ENCODE data around the gene PTPN23. TPM values are rescaled to one million over a fixed set of nuclear protein-coding genes. Genes with fewer than 3 reads are reported as not detected.
"Not testable (repeated sequence)": the region's sequence is repeated elsewhere in the genome, so short reads cannot be mapped to it uniquely, and the experiment has no call there.

The PTPN23 gene
- total RNA-seq, 3 donors from 2014 or later (not counting 1 experiment from before 2014, with no cell fraction given): 49.3 to 73.6 (median 52.0) TPM

DNA sequence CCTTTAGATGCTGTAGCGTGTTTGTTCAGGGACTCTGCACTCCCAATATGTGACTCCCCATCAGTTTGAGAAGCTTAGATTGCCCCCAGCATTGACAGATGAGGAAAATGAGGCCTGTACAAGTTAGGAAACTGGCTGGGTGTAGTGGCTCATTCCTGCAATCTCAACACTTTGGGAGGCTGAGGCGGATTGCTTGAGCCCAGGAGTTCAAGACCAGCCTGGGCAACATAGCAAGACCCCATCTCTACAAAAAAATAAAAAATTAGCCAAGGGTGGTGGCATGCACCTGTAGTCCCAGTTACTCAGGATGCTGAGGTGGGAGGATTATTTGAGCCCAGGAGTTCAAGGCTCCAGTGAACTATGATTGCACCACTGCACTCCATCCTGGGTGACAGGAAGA is 14.0 kb upstream of the PTPN23 start:
- peaks cover 12% of the 10 kb centered on the region for H3K4me1 ChIP-seq (ENCODE audit: control insufficient read depth, insufficient read depth, low read length)
- peaks cover 4% of the 10 kb centered on the region for H3K27me3 ChIP-seq (ENCODE audit: control insufficient read depth, insufficient read depth, low read length)
- no peak overlapping the region for H3K27ac ChIP-seq (ENCODE audit: low read length)
- Mint-ChIP-seq H3K36me3 (no peaks in the 10 kb centered on the region), H3K4me3 (no peak overlapping the region), H3K4me1 (peaks cover 9 to 10% of the 10 kb centered on the region in 2 donors), H3K9me3 (no peaks in the 10 kb centered on the region), H3K27me3 (ENCODE audit: low read depth in 2 of 2) (peaks cover 0 to 5% of the 10 kb centered on the region in 2 donors), H3K27ac (no peak overlapping the region)
- no peaks in the 10 kb centered on the region for H3K36me3 ChIP-seq (ENCODE audit: control insufficient read depth, insufficient read depth, low read length)
- no peak overlapping the region for H3K4me3 ChIP-seq (ENCODE audit: low read length)
- H3K9me3 ChIP-seq (ENCODE audit: control insufficient read depth, insufficient read depth, low read length): no peaks in the 10 kb centered on the region
- WGBS (ENCODE audit: insufficient coverage): 97% methylated on average over 2 of the region's 2 CpGs
- TF ChIP-seq, protein P1, sequence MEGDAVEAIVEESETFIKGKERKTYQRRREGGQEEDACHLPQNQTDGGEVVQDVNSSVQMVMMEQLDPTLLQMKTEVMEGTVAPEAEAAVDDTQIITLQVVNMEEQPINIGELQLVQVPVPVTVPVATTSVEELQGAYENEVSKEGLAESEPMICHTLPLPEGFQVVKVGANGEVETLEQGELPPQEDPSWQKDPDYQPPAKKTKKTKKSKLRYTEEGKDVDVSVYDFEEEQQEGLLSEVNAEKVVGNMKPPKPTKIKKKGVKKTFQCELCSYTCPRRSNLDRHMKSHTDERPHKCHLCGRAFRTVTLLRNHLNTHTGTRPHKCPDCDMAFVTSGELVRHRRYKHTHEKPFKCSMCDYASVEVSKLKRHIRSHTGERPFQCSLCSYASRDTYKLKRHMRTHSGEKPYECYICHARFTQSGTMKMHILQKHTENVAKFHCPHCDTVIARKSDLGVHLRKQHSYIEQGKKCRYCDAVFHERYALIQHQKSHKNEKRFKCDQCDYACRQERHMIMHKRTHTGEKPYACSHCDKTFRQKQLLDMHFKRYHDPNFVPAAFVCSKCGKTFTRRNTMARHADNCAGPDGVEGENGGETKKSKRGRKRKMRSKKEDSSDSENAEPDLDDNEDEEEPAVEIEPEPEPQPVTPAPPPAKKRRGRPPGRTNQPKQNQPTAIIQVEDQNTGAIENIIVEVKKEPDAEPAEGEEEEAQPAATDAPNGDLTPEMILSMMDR (IDR thresholded peaks at IDR 0.05): no peak
- no peak for ATAC-seq
- no peak for DNase-seq
- intact Hi-C loops (cut with micrococcal nuclease): no loop called here

DNA sequence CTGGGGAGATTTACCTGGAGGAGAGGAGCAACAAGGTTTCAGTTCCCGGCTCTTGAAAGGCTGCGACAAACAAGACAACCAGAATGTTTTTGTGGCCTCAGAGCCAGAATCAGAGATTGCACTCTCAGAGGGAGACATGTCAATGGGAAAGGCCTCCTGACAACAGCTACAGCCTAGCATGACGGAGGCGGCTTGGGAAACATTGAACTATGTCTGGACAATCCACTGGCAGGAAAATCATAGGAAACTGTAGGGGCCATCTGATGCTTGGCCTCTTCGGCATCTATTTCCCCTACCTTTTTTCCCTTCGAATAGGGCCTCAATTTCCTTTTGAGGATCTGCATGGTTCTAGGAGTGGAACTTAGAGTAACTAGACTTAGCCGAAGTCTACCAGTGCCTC is 13.2 kb upstream of the PTPN23 start:
- ATAC-seq: no peak
- no peaks in the 10 kb centered on the region for H3K9me3 ChIP-seq (ENCODE audit: control insufficient read depth, insufficient read depth, low read length)
- peaks cover 5% of the 10 kb centered on the region for H3K4me1 ChIP-seq (ENCODE audit: control insufficient read depth, insufficient read depth, low read length)
- DNase-seq: no peak
- Mint-ChIP-seq H3K4me1 (peaks cover 4 to 5% of the 10 kb centered on the region in 2 donors), H3K27ac (no peak overlapping the region), H3K9me3 (no peaks in the 10 kb centered on the region), H3K27me3 (ENCODE audit: low read depth in 2 of 2) (peaks cover 0 to 9% of the 10 kb centered on the region in 2 donors), H3K4me3 (no peak overlapping the region), H3K36me3 (no peaks in the 10 kb centered on the region)
- H3K36me3 ChIP-seq (ENCODE audit: control insufficient read depth, insufficient read depth, low read length): no peaks in the 10 kb centered on the region
- no peak overlapping the region for H3K4me3 ChIP-seq (ENCODE audit: low read length)
- H3K27me3 ChIP-seq (ENCODE audit: control insufficient read depth, insufficient read depth, low read length): peaks cover 4% of the 10 kb centered on the region
- intact Hi-C loops (cut with micrococcal nuclease): no loop called here
- TF ChIP-seq, protein P1 (IDR thresholded peaks at IDR 0.05): no peak
- H3K27ac ChIP-seq (ENCODE audit: low read length): no peak overlapping the region
- 94% methylated on average over 7 of the region's 7 CpGs for WGBS (ENCODE audit: insufficient coverage)

DNA sequence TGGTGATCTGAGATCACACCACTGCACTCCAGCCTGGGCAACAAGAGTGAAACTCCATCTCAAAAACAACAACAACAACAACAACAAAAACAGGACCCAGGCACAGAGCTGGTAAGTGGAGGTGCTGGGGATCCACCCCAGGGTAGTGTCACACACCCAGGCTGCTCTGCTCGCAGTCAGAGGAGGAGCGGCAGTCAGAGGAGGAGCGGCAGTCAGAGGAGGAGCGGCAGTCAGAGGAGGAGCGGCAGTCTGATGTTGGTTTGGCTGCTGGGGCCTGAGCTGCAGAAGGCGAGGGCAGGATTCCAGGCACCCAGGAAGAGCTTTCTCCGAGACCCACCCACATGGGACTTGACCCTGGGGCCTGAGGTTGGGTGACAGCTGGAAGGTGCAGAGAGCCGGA is 10.8 kb upstream of the PTPN23 start:
- H3K36me3 ChIP-seq (ENCODE audit: control insufficient read depth, insufficient read depth, low read length); H3K36me3 Mint-ChIP-seq; H3K27ac Mint-ChIP-seq; DNase-seq; H3K9me3 ChIP-seq (ENCODE audit: control insufficient read depth, insufficient read depth, low read length); H3K27ac ChIP-seq (ENCODE audit: low read length); H3K4me1 ChIP-seq (ENCODE audit: control insufficient read depth, insufficient read depth, low read length); H3K4me3 Mint-ChIP-seq; ATAC-seq; intact Hi-C loops (cut with micrococcal nuclease); H3K9me3 Mint-ChIP-seq; H3K27me3 ChIP-seq (ENCODE audit: control insufficient read depth, insufficient read depth, low read length); H3K4me3 ChIP-seq (ENCODE audit: low read length); H3K4me1 Mint-ChIP-seq; H3K27me3 Mint-ChIP-seq (ENCODE audit: low read depth in 2 of 2): not testable (repeated sequence)
- 95% methylated on average over 8 of the region's 8 CpGs for WGBS (ENCODE audit: insufficient coverage)

DNA sequence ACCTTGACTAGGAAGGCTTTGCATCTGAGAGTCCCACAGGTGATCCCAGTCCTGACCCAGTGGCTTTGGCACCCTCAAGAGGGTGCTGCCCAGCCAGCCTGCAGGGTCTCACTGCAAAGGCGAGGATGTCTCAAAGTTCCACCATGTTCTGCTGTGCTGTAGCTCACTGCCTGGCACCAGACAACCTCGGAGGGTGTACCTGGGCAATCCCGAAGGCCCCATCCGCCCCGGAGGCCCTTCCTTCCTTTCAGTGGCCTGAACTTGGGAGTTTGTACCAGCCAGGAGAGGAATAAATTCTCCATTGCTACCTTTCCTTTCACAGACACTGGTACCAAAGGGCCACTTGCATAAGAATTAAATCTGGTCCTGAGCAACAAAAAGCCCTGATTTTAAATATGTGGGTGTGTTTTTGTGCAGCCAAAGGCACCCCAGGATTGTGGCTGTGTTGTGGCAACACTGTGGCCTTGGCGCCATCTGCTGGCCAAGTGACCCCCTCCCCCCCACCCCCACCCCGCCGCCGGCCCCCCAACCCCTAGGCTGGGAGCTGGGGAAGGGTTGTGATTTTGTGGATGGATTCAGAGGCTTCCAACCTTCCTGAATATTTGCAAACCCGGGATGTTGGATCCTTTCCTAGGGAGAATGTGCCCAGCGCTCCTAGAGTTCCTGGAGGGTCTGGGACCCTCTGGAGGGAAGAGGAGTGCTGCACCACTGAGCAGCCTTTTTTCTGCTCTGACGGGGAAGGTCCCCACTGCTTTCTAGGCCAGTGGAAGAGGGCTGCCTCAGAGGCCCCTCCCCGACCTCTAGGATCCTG is 9.7 kb upstream of the PTPN23 start:
- intact Hi-C loops (cut with micrococcal nuclease): no loop called here
- DNase-seq (peak in 1 of 2 donors; percentile 62), ATAC-seq (no peak)
- H3K27me3 Mint-ChIP-seq (ENCODE audit: low read depth in 2 of 2): peaks cover 0 to 11% of the 10 kb centered on the region in 2 donors
- H3K4me1 Mint-ChIP-seq: peaks cover 5 to 11% of the 10 kb centered on the region in 2 donors
- TF ChIP-seq, protein P1 (IDR thresholded peaks at IDR 0.05): peak; percentile 19
- Histone ChIP-seq H3K27ac (ENCODE audit: low read length) (no peak overlapping the region), H3K36me3 (ENCODE audit: control insufficient read depth, insufficient read depth, low read length) (no peaks in the 10 kb centered on the region), H3K4me3 (ENCODE audit: low read length) (no peak overlapping the region), H3K9me3 (ENCODE audit: control insufficient read depth, insufficient read depth, low read length) (no peaks in the 10 kb centered on the region), H3K27me3 (ENCODE audit: control insufficient read depth, insufficient read depth, low read length) (peaks cover 4% of the 10 kb centered on the region), H3K4me1 (ENCODE audit: control insufficient read depth, insufficient read depth, low read length) (no peaks in the 10 kb centered on the region)
- H3K9me3 Mint-ChIP-seq: no peaks in the 10 kb centered on the region
- no peak overlapping the region for H3K4me3 Mint-ChIP-seq
- H3K36me3 Mint-ChIP-seq: no peaks in the 10 kb centered on the region
- 61% methylated on average over 8 of the region's 13 CpGs for WGBS (ENCODE audit: insufficient coverage)
- no peak overlapping the region for H3K27ac Mint-ChIP-seq

Measured in natural killer cell (primary cell).